Body of pancreas (tissue), 4 donors: Measurements from ENCODE around the gene FRAS1. TPM values are rescaled to one million over a fixed set of nuclear protein-coding genes. Genes with fewer than 3 reads are reported as not detected.

ENCODE experiments used
- ATAC-seq: fragments of 150-250 bp; one replicate; pipeline ENCODE4 v1.9.1; 2016
- DNase-seq, 4 donors: peaks; one replicate each; pipeline ENCODE4 v3.0.0-alpha.2; 2019
- H3K27ac ChIP-seq, 4 donors: fragments of 200-600 bp; sonication (generic); 1 replicate in 3 of 4; 2 replicates in 1 of 4; pipeline versions ENCODE4 v1.5.1 to v1.6.1; 2016 to 2019; ENCODE audit warnings: mild to moderate bottlenecking in 1 of 4, mixed read lengths in 1 of 4, moderate library complexity in 1 of 4
- H3K27me3 ChIP-seq, 2 donors: fragments of 200-600 bp; sonication (generic); one replicate each; pipeline ENCODE4 v1.6.0; 2016; ENCODE audit warnings: mild to moderate bottlenecking in 1 of 2
- H3K36me3 ChIP-seq, 2 donors: fragments of 200-600 bp; sonication (generic); replicated peaks in 1 of 2; 2 replicates each; pipeline ENCODE4 v1.5.1; 2016; ENCODE audit warnings: low read depth in 2 of 2; ENCODE audit not compliant: insufficient read depth in 1 of 2
- H3K4me1 ChIP-seq: fragments of 200-600 bp; sonication (generic); one replicate; pipeline ENCODE4 v1.6.0; 2016
- H3K4me3 ChIP-seq, 2 donors: fragments of 200-600 bp; sonication (generic); 1 replicate in 1 of 2; 2 replicates in 1 of 2; pipeline ENCODE4 v1.5.1; 2016 to 2019
- H3K9me3 ChIP-seq, 3 donors: fragments of 200-600 bp; sonication (generic); 1 replicate in 2 of 3; 2 replicates in 1 of 3; pipeline ENCODE4 v1.5.1; 2016
- CTCF ChIP-seq, 7 experiments: fragments of 450-650 bp in 4 of 7; fragments of 200-600 bp in 3 of 7; sonication (generic) in 3 of 7; IDR thresholded peaks; one replicate each; pipeline ENCODE4 v1.5.1; 2016 to 2019; ENCODE audit warnings: antibody characterized with exemption in 7 of 7
- POLR2A ChIP-seq, 3 donors: fragments of 450-650 bp; IDR thresholded peaks; one replicate each; pipeline ENCODE4 v1.6.1; 2016; ENCODE audit warnings: antibody characterized with exemption in 3 of 3, mild to moderate bottlenecking in 2 of 3
- WGBS, 2 donors: methylation state at CpG; one replicate each; pipeline ENCODE4 v1.1.5; 2017; 5-methylcytosine and 5-hydroxymethylcytosine counted together
- intact Hi-C: fragments of 100-400 bp; cut with DNase I; formaldehyde crosslinking; loops from one replicate; pipeline ENCODE4 v1.15.1; 2023
- total RNA-seq, 2 donors: library from RNA; depleted of rRNA; stranded (reverse); fragments of >200 nt; gene quantifications; one replicate each; pipeline ENCODE4 v1.1.0, GENCODE V29; 2016

Gene FRAS1
- total RNA-seq, 2 donors from 2014 or later, result 22.6 to 24.4 TPM

GRCh38 chr4:78584863-78585547, 527.9 kb downstream of the FRAS1 start:
- ATAC-seq (no peak), DNase-seq (no peak)
- intact Hi-C loops, result no loop called here
- WGBS, 2 donors, result 83 to 93% methylated on average over 4 of the region's 4 CpGs
- Histone ChIP-seq H3K27ac (no peak overlapping the region), H3K36me3 (no peaks in the 10 kb centered on the region), H3K4me1 (no peaks in the 10 kb centered on the region), H3K9me3 (no peaks in the 10 kb centered on the region), H3K4me3 (no peak overlapping the region), H3K27me3 (no peaks in the 10 kb centered on the region)
- TF ChIP-seq CTCF (IDR thresholded peaks at IDR 0.05) (no peak), POLR2A (IDR thresholded peaks at IDR 0.05) (no peak)

GRCh38 chr4:78585633-78586032, 528.5 kb downstream of the FRAS1 start:
- Histone ChIP-seq H3K4me3 (no peak overlapping the region), H3K4me1 (no peaks in the 10 kb centered on the region), H3K9me3 (no peaks in the 10 kb centered on the region), H3K27ac (no peak overlapping the region), H3K36me3 (no peaks in the 10 kb centered on the region), H3K27me3 (no peaks in the 10 kb centered on the region)
- intact Hi-C loops, result no loop called here
- ATAC-seq (no peak), DNase-seq (no peak)
- TF ChIP-seq POLR2A (IDR thresholded peaks at IDR 0.05) (no peak), CTCF (IDR thresholded peaks at IDR 0.05) (no peak)
- WGBS, 2 donors, result 26 to 33% methylated on average over 1 of the region's 1 CpG

GRCh38 chr4:78588894-78589545, 531.9 kb downstream of the FRAS1 start:
- Histone ChIP-seq H3K4me1 (peaks cover 7% of the 10 kb centered on the region), H3K27me3 (no peaks in the 10 kb centered on the region), H3K36me3 (no peaks in the 10 kb centered on the region), H3K9me3 (no peaks in the 10 kb centered on the region), H3K4me3 (no peak overlapping the region), H3K27ac (no peak overlapping the region)
- WGBS, 2 donors, result 66 to 74% methylated on average over 4 of the region's 4 CpGs
- no peak for ATAC-seq
- no peak for TF ChIP-seq POLR2A (IDR thresholded peaks at IDR 0.05)
- no peak for TF ChIP-seq CTCF (IDR thresholded peaks at IDR 0.05)
- intact Hi-C loops, result no loop called here
- no peak for DNase-seq

GRCh38 chr4:78591404-78591803, 534.3 kb downstream of the FRAS1 start:
- H3K27me3 ChIP-seq, result no peaks in the 10 kb centered on the region
- peaks cover 14% of the 10 kb centered on the region for H3K4me1 ChIP-seq
- 39 to 47% methylated on average over 2 of the region's 2 CpGs for whole genome bisulfite sequencing, 2 donors
- ATAC-seq (no peak), DNase-seq (no peak)
- TF ChIP-seq CTCF (IDR thresholded peaks at IDR 0.05), result no peak
- no peak for TF ChIP-seq POLR2A (IDR thresholded peaks at IDR 0.05)
- H3K27ac ChIP-seq, result no peak overlapping the region
- no peaks in the 10 kb centered on the region for H3K36me3 ChIP-seq
- intact Hi-C loops, result no loop called here
- no peaks in the 10 kb centered on the region for H3K9me3 ChIP-seq
- H3K4me3 ChIP-seq, result no peak overlapping the region
